Gastroesophageal sphincter (tissue), 4 donors: ENCODE results near the gene MAPK8. TPM values are rescaled to one million over a fixed set of nuclear protein-coding genes. Genes with fewer than 3 reads are reported as not detected.
"Not testable (repeated sequence)": the region's sequence is repeated elsewhere in the genome, so short reads cannot be mapped to it uniquely, and the experiment has no call there.

ENCODE experiments used
- ATAC-seq: fragments of 150-250 bp; one replicate; pipeline ENCODE4 v1.9.1; 2016; ENCODE audit warnings: mild to moderate bottlenecking, moderate library complexity
- H3K27ac ChIP-seq, 4 donors: fragments of 200-600 bp; sonication (generic) in 3 of 4; 1 replicate in 3 of 4; 2 replicates in 1 of 4; pipeline ENCODE4 v1.5.1; 2016 to 2019
- H3K27me3 ChIP-seq: fragments of 200-600 bp; sonication (generic); one replicate; pipeline ENCODE4 v1.5.1; 2019
- H3K36me3 ChIP-seq, 2 donors: fragments of 200-600 bp; sonication (generic); one replicate each; pipeline ENCODE4 v1.5.1; 2019; ENCODE audit warnings: control low read depth in 1 of 2
- H3K4me1 ChIP-seq, 3 donors: fragments of 200-600 bp; sonication (generic); 1 replicate in 2 of 3; 2 replicates in 1 of 3; pipeline ENCODE4 v1.5.1; 2016 to 2019; ENCODE audit warnings: control low read depth in 2 of 3
- H3K4me3 ChIP-seq, 2 donors: fragments of 200-600 bp; sonication (generic); one replicate each; pipeline ENCODE4 v1.5.1; 2019; ENCODE audit warnings: mild to moderate bottlenecking in 1 of 2, moderate library complexity in 1 of 2
- H3K9me3 ChIP-seq, 3 donors: fragments of 200-600 bp; sonication (generic); one replicate each; pipeline ENCODE4 v1.5.1; 2017 to 2019; ENCODE audit warnings: control low read depth in 2 of 3
- CTCF ChIP-seq, 4 experiments: fragments of 200-600 bp in 2 of 4; fragments of 450-650 bp in 2 of 4; sonication (generic) in 1 of 4; IDR thresholded peaks; one replicate each; pipeline ENCODE4 v1.5.1; 2017 to 2019; ENCODE audit warnings: antibody characterized with exemption in 4 of 4, mild to moderate bottlenecking in 2 of 4, moderate library complexity in 2 of 4
- EP300 ChIP-seq: sonication (generic); formaldehyde crosslinking; IDR thresholded peaks from one replicate; pipeline ENCODE4 v1.6.1; 2017; ENCODE audit warnings: antibody characterized with exemption, mild to moderate bottlenecking
- POLR2A ChIP-seq, 2 donors: fragments of 450-650 bp; IDR thresholded peaks; one replicate each; pipeline ENCODE4 v1.6.1; 2017; ENCODE audit warnings: antibody characterized with exemption in 2 of 2, mild to moderate bottlenecking in 2 of 2, moderate library complexity in 1 of 2
- POLR2AphosphoS5 ChIP-seq: sonication (generic); formaldehyde crosslinking; IDR thresholded peaks from one replicate; pipeline ENCODE4 v1.6.1; 2017; ENCODE audit warnings: antibody characterized with exemption
- WGBS, 2 donors: methylation state at CpG; one replicate each; pipeline ENCODE4 v1.1.5; 2018; ENCODE audit warnings: low coverage in 1 of 2; 5-methylcytosine and 5-hydroxymethylcytosine counted together
- total RNA-seq, 4 donors: library from RNA; depleted of rRNA; stranded (reverse); fragments of >200 nt; gene quantifications; one replicate each; pipeline ENCODE4 v1.1.0, GENCODE V29; 2016

The MAPK8 gene
- total RNA-seq, 4 donors from 2014 or later: 35.6 to 63.7 (median 40.7) TPM

GRCh38 chr10:48336978-48337599 is 30.6 kb downstream of the MAPK8 start:
- H3K27me3 ChIP-seq: no peaks in the 10 kb centered on the region
- H3K4me1 ChIP-seq: no peaks in the 10 kb centered on the region
- TF ChIP-seq POLR2A (IDR thresholded peaks at IDR 0.05) (no peak), CTCF (IDR thresholded peaks at IDR 0.05) (no peak), EP300 (no peak), POLR2AphosphoS5 (no peak)
- H3K4me3 ChIP-seq: no peak overlapping the region
- ATAC-seq: no peak
- H3K9me3 ChIP-seq: peaks cover 0 to 6% (median 0%) of the 10 kb centered on the region in 3 donors
- WGBS, 2 donors: 87 to 94% methylated on average over 7 of the region's 7 CpGs
- no peak overlapping the region for H3K27ac ChIP-seq
- H3K36me3 ChIP-seq: peaks cover 0 to 9% of the 10 kb centered on the region in 2 donors

GRCh38 chr10:48340734-48341133 is 34.3 kb downstream of the MAPK8 start:
- no peak overlapping the region for H3K27ac ChIP-seq
- no peak overlapping the region for H3K4me3 ChIP-seq
- H3K9me3 ChIP-seq: no peaks in the 10 kb centered on the region
- no peaks in the 10 kb centered on the region for H3K36me3 ChIP-seq
- no peaks in the 10 kb centered on the region for H3K27me3 ChIP-seq
- ATAC-seq: no peak
- TF ChIP-seq POLR2A (IDR thresholded peaks at IDR 0.05) (no peak), CTCF (IDR thresholded peaks at IDR 0.05) (no peak), POLR2AphosphoS5 (no peak), EP300 (no peak)
- peaks cover 0 to 14% (median 0%) of the 10 kb centered on the region in 3 donors for H3K4me1 ChIP-seq

GRCh38 chr10:48343106-48343505 is 36.6 kb downstream of the MAPK8 start:
- WGBS, 2 donors: 55 to 67% methylated on average over 1 to 2 of the region's 2 CpGs
- H3K9me3 ChIP-seq: peaks cover 0 to 9% (median 5%) of the 10 kb centered on the region in 3 donors
- H3K36me3 ChIP-seq: no peaks in the 10 kb centered on the region
- H3K27me3 ChIP-seq: no peaks in the 10 kb centered on the region
- no peak for ATAC-seq
- TF ChIP-seq EP300 (no peak), CTCF (IDR thresholded peaks at IDR 0.05) (no peak), POLR2A (IDR thresholded peaks at IDR 0.05) (no peak), POLR2AphosphoS5 (no peak)
- no peak overlapping the region for H3K27ac ChIP-seq
- peaks cover 0 to 14% (median 0%) of the 10 kb centered on the region in 3 donors for H3K4me1 ChIP-seq
- H3K4me3 ChIP-seq: no peak overlapping the region

- H3K4me1 ChIP-seq: peaks cover 0 to 14% (median 0%) of the 10 kb centered on the region in 3 donors
- no peaks in the 10 kb centered on the region for H3K27me3 ChIP-seq
- H3K27ac ChIP-seq: no peak overlapping the region
- peaks cover 0 to 14% (median 5%) of the 10 kb centered on the region in 3 donors for H3K9me3 ChIP-seq
- WGBS, 2 donors: 69 to 73% methylated on average over 3 of the region's 3 CpGs
- no peak overlapping the region for H3K4me3 ChIP-seq
- no peak for ATAC-seq
- no peaks in the 10 kb centered on the region for H3K36me3 ChIP-seq
- no peak for TF ChIP-seq CTCF (IDR thresholded peaks at IDR 0.05)
- TF ChIP-seq POLR2AphosphoS5: no peak
- no peak for TF ChIP-seq POLR2A (IDR thresholded peaks at IDR 0.05)
- TF ChIP-seq EP300: no peak
Observed at GRCh38 chr10:48343921-48344598, 37.6 kb downstream of the MAPK8 start.

GRCh38 chr10:48346248-48346647 is 39.8 kb downstream of the MAPK8 start:
- Histone ChIP-seq H3K9me3 (peaks cover 0 to 14% (median 5%) of the 10 kb centered on the region in 3 donors), H3K4me1 (peaks cover 0 to 14% (median 0%) of the 10 kb centered on the region in 3 donors)
- not testable (repeated sequence) for ATAC-seq, H3K27ac ChIP-seq, H3K27me3 ChIP-seq, H3K4me3 ChIP-seq, H3K36me3 ChIP-seq
- WGBS, 2 donors: 63 to 90% methylated on average over 2 to 7 of the region's 9 CpGs

GRCh38 chr10:48347539-48347938 is 41.1 kb downstream of the MAPK8 start:
- peaks cover 0 to 14% (median 5%) of the 10 kb centered on the region in 3 donors for H3K9me3 ChIP-seq

GRCh38 chr10:48347943-48348342 is 41.5 kb downstream of the MAPK8 start:
- ATAC-seq, H3K4me3 ChIP-seq, H3K27me3 ChIP-seq, H3K27ac ChIP-seq, H3K36me3 ChIP-seq: not testable (repeated sequence)
- H3K4me1 ChIP-seq: peaks cover 0 to 14% (median 0%) of the 10 kb centered on the region in 3 donors
- H3K9me3 ChIP-seq: peaks cover 0 to 14% (median 5%) of the 10 kb centered on the region in 3 donors
- 98 to 100% methylated on average over 4 of the region's 4 CpGs for WGBS, 2 donors

More at GRCh38 chr10:48347539-48347938, 41.1 kb downstream of the MAPK8 start:
- not testable (repeated sequence) for H3K4me3 ChIP-seq, ATAC-seq, H3K36me3 ChIP-seq, H3K27me3 ChIP-seq, H3K27ac ChIP-seq
- WGBS, 2 donors: 87 to 100% methylated on average over 2 of the region's 2 CpGs
- H3K4me1 ChIP-seq: peaks cover 0 to 14% (median 0%) of the 10 kb centered on the region in 3 donors
